ENCODE data around the gene PNPO.

Gene PNPO

DNA sequence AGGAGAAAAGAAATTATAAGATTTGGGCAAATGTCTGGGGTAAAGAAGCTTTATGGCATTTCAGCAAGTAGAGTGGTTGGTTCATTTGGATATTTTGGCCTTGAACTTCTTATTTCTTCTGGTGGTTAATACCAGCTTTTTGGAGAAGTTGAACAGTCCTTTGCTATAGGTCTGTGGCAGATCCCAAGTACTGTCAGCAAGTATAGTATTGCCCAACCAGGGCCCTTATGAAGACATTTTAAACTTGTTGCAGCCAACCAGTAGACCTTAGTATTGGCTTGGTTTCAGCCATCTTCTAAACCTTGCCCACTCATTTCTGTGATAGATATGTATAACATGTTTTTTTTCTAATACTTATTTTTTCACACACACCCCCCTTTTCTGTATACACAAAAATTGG is 43.1 kb upstream of the PNPO start:
- H3K4me3 ChIP-seq (ENCODE audit: low read depth, low read length): no peak overlapping the region
- TF ChIP-seq, protein P1, sequence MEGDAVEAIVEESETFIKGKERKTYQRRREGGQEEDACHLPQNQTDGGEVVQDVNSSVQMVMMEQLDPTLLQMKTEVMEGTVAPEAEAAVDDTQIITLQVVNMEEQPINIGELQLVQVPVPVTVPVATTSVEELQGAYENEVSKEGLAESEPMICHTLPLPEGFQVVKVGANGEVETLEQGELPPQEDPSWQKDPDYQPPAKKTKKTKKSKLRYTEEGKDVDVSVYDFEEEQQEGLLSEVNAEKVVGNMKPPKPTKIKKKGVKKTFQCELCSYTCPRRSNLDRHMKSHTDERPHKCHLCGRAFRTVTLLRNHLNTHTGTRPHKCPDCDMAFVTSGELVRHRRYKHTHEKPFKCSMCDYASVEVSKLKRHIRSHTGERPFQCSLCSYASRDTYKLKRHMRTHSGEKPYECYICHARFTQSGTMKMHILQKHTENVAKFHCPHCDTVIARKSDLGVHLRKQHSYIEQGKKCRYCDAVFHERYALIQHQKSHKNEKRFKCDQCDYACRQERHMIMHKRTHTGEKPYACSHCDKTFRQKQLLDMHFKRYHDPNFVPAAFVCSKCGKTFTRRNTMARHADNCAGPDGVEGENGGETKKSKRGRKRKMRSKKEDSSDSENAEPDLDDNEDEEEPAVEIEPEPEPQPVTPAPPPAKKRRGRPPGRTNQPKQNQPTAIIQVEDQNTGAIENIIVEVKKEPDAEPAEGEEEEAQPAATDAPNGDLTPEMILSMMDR (IDR thresholded peaks at IDR 0.05; ENCODE audit: low read depth, low read length): no peak

DNA sequence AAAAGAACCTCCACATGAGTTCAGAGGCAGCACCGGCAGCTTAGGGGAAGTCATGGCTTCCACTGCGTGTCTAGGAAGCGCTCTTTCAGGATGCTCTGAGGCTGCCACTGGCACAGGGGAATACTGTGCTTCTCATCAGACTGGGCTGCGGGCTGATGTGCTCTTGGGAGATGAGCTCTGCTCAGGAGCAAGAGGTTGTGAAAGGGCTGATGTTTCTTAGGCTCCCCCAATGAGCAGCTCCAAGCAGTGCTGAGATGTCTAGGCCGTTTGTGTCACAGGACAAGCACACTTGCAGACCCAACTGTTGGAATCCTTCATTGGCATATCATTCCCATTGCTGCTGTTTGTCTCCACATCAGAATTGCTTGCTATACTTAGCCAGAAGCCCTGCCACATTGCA is 41.7 kb upstream of the PNPO start:
- TF ChIP-seq, protein P1 (IDR thresholded peaks at IDR 0.05; ENCODE audit: low read depth, low read length): no peak
- H3K4me3 ChIP-seq (ENCODE audit: low read depth, low read length): no peak overlapping the region

GRCh38 chr17:47901423-47901822 is 39.9 kb upstream of the PNPO start:
- H3K4me3 ChIP-seq (ENCODE audit: low read depth, low read length): no peak overlapping the region
- TF ChIP-seq, protein P1 (IDR thresholded peaks at IDR 0.05; ENCODE audit: low read depth, low read length): no peak

DNA sequence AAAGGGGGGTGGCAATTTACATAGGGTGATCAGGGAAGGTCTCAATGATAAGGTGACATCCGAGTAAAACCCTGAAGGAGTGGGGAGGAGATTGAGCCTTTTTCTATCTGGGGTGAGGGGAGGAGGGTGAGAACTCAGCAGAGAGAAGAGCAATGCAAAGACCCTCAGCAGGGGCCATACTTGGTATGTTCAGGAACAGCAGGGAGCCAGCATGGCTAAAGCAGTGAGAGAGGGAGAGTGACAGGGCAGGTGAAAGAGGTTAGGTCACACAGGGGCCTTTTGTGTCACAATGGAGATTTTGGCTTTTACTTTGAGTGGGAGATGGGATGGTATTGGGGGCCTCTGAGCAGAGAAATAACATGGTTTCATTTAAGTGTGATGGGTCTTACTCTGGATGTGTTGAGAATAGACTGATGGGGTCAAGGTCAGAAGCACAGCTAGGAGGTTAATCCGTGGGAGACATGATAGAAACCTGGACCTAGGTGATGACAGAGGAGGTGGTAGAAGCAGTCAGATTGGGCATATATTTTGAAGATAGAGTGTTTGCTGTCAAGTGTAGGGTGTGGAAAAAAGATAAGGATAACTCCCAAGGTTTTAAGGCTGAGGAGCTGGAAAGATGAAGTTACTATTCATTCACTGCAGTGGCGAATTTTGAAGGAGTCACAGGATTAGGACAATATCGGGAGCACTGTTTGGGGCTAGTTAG is 39.2 kb upstream of the PNPO start:
- TF ChIP-seq, protein P1 (IDR thresholded peaks at IDR 0.05; ENCODE audit: low read depth, low read length): no peak

DNA sequence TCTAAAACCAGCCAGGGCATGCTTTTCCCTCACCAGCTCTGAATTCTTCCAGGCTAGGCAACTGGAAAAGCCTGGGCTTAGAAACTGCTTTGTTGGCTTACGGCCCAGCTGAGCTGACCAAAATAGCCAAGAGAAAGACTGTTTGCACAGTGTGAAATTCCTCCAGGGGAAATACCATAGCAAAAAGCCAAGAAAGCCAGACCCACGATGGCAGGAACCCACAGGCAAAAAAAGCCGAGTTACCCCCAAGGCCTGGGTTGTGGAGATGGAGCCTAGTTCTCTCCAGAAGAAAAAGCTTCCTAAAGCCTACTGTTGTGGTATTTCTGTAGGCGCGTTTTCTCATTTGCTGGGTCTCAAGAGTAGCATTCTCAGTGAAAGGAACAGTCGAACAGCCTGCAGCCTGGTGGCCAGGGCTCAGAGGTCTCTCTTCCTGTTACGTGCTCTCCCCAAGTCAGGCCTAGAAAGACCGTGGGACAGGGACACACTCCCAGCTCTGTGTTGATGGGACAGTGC is 36.1 kb upstream of the PNPO start:
- no peak overlapping the region for H3K4me3 ChIP-seq (ENCODE audit: low read depth, low read length)
- TF ChIP-seq, protein P1 (IDR thresholded peaks at IDR 0.05; ENCODE audit: low read depth, low read length): no peak

More for the DNA sequence above, 39.2 kb upstream of the PNPO start:
- H3K4me3 ChIP-seq (ENCODE audit: low read depth, low read length): no peak overlapping the region

DNA sequence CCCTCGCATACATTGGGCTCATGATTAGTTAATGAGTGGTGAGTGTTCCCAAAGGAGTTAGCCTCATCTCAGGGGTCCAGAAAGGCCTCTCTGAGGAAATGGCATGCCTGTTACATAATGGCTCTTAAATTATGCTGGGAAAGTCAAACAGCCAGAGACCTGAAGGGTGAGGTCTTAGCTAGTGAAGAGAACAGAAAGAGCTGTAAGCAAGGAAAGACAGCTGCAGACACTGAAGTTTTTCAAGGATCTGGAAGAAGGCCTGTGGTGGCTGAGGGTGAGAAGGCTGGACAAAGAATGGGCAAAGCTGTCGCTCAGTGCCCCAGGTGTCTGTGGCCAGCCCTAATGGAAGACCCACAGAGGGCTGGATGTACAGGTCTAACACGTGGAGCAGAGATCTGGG is 34.9 kb upstream of the PNPO start:
- no peak overlapping the region for H3K4me3 ChIP-seq (ENCODE audit: low read depth, low read length)
- TF ChIP-seq, protein P1 (IDR thresholded peaks at IDR 0.05; ENCODE audit: low read depth, low read length): no peak

DNA sequence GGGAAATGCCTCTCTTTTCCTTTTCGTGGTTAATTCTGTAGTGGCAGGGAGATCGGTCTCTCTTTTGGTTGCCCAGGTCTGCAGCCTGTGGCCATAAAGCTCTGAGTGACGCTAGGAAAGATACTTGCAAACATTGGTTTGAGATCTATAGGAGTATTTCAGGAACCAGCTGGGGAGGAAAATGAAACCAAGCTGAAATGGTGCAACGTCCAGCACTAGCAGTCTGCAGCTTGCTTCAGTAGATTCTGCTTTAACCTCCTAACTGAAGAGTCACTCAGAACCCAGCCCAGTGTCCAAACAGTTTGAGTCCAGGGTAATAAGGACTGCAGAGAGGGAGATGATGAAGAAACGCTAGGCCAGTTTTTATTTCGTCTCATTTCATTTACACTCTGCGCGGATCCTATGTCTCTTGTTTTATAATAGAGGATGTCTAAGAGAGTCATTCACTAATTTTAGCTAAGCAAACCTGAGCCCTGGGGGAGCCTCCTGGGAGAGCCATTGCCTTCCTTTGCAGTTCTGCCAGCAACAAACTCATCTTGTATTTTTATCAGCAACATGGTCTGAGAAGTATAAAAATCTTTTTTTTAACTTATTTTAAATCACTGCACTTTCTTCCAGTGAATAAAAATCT is 33.3 kb upstream of the PNPO start:
- TF ChIP-seq, protein P1 (IDR thresholded peaks at IDR 0.05; ENCODE audit: low read depth, low read length): no peak
- H3K4me3 ChIP-seq (ENCODE audit: low read depth, low read length): no peak overlapping the region
